GM12874 (cell line): ENCODE measurements around the gene SLC13A3.

Experiments used
- CTCF ChIP-seq: IDR thresholded peaks from 2 replicates; pipeline ENCODE4 v1.5.1; 2011; ENCODE audit warnings: low read depth, mild to moderate bottlenecking, control low read depth, low read length, moderate library complexity; ENCODE audit not compliant: insufficient read depth

Gene SLC13A3

DNA sequence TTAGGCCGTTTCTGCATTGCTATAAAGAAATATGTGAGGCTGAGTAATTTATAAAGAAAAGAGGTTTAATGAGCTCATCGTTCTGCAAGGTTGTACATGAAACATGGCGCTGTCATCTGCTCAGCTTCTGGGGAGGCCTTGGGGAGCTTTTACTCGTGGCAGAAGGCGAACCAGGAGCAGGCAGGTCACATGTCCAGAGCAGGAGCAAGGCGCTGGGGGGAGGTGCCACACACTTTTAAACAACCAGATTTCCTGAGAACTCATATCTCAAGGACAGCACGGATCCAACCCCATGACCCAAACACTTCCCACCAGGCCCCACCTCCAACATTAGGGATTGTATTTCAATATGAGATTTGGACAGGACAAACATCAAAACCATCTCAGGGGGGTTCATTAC is 6.4 kb upstream of the SLC13A3 start:
- TF ChIP-seq CTCF = no peak

- TF ChIP-seq CTCF = no peak
These were observed 5.9 kb upstream of the SLC13A3 start for GRCh38 chr20:46657137-46657536.

DNA sequence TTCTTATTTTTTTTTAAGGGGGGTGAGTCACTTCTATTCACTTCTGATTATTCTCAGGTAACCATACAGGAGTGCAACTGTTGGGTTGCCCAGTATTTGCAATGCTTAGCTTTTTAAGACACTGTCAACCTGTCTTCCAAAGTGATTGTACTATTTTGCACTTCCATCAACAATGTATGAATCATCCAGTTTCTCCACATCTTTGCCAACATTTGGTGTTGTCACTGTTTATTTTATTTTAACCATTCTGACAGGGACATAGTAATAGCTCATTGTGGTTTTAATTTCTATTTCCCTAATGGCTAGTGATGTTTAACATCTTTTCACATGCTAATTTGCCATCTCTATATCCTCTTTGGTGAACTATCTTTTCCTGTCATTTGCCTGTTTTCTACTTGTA is 1.4 kb upstream of the SLC13A3 start:
- TF ChIP-seq CTCF = no peak

- TF ChIP-seq CTCF = no peak
These were observed 626 bp downstream of the SLC13A3 start for GRCh38 chr20:46650575-46651090.

GRCh38 chr20:46649965-46650542 is 1.2 kb downstream of the SLC13A3 start:
- no peak for TF ChIP-seq CTCF

DNA sequence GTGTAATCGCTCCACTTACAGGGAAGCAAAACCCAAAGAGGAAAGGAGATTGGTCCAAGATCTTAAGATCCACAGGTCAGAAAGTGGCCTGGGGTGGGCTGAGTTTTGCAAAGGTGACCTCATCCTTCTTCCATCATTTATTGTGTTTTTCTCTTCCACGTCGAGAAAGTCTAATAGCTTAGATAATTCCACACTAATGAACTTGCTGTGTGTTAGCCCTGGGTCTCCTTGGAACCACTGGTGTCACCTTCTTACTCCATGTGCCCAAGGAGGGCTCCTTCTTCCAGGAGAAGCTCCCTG is 1.7 kb downstream of the SLC13A3 start:
- TF ChIP-seq CTCF = no peak

DNA sequence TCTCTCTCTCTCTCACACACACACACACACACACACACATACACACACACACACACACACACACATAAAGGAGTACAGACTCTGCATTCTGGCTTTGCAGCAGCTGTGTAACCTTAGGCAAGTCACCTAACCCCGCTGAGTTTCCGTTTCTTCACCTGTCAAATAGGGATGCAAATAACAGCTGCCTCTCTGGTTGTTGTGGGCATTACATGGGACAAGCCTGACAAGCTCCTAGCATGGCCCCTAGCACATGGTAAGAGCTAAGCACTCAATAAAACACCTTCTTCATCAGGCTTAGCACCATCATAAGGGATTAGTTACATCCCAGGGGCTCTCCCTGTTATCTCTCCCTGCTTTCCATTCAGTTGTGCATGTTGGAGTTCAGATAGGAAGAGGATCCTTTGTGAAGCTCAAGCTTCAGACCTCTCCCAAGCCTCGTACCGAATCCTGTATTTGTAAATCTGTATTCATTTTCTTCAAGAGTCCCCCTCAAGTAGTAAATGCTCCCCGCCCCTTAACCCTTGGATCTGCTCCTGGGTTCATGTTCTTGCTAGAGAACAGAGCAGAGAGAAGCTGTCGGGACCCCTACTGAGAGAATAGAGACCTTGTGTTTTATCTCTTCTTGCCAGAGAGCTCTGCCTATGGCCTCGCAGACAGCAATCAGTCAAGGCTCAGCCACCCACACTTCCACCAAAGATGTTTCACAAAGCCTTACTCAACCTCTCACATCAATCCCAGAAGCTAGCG is 2.2 kb downstream of the SLC13A3 start:
- no peak for TF ChIP-seq CTCF
